GM20000 (cell line): ENCODE results near the gene TGIF1.

Experiments
- DNase-seq: peaks from one replicate; pipeline ENCODE4 v3.0.0; 2012; ENCODE audit warnings: low spot score
- TF ChIP-seq, protein P1 (sequence below): IDR thresholded peaks from 2 replicates; pipeline ENCODE4 v1.5.1; 2012; ENCODE audit warnings: mild to moderate bottlenecking, control low read depth; ENCODE audit errors: extremely low read depth, missing control alignments

The TGIF1 gene

DNA sequence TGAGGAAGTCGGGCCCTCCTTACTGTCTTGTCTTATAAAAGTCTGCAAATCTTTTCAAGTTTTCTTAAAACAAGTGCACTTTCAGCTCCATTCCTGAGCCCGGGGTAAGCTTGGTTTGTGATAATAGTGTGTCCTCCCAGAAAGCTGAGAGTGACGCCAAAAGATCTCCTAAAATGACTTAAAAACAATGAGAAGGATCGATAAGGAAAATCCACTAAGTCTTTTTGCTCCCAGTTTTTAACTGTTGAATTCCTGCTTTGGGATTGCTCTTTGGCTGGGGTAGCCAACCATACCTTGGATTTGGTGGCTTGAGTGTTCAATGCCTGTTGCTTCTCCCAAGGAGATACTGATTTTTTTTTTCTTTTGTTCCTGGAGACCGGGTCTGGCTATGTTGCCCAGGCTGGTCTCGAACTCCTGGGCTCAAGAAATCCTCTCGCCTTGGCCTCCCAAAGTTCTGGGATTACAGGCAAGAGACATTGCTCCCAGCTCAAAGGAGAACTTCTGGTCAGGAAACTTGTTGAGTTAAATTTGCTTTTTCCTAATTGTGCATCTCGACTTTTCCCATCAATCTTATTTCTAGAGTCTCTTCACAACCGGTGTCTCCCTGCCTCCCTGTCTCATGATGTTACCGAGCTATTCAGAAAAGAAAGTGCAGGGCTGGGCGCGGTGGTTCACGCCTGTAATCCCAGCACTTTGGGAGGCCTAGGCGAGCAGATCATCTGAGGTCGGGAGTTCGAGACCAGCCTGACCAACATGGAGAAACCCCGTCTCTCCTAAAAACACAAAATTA is 3.0 kb downstream of the TGIF1 start:
- no peak for DNase-seq
- TF ChIP-seq, protein P1, sequence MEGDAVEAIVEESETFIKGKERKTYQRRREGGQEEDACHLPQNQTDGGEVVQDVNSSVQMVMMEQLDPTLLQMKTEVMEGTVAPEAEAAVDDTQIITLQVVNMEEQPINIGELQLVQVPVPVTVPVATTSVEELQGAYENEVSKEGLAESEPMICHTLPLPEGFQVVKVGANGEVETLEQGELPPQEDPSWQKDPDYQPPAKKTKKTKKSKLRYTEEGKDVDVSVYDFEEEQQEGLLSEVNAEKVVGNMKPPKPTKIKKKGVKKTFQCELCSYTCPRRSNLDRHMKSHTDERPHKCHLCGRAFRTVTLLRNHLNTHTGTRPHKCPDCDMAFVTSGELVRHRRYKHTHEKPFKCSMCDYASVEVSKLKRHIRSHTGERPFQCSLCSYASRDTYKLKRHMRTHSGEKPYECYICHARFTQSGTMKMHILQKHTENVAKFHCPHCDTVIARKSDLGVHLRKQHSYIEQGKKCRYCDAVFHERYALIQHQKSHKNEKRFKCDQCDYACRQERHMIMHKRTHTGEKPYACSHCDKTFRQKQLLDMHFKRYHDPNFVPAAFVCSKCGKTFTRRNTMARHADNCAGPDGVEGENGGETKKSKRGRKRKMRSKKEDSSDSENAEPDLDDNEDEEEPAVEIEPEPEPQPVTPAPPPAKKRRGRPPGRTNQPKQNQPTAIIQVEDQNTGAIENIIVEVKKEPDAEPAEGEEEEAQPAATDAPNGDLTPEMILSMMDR = no peak

GRCh38 chr18:3453540-3454364 is 3.8 kb downstream of the TGIF1 start:
- DNase-seq = peak; percentile 25
- TF ChIP-seq, protein P1 = no peak

DNA sequence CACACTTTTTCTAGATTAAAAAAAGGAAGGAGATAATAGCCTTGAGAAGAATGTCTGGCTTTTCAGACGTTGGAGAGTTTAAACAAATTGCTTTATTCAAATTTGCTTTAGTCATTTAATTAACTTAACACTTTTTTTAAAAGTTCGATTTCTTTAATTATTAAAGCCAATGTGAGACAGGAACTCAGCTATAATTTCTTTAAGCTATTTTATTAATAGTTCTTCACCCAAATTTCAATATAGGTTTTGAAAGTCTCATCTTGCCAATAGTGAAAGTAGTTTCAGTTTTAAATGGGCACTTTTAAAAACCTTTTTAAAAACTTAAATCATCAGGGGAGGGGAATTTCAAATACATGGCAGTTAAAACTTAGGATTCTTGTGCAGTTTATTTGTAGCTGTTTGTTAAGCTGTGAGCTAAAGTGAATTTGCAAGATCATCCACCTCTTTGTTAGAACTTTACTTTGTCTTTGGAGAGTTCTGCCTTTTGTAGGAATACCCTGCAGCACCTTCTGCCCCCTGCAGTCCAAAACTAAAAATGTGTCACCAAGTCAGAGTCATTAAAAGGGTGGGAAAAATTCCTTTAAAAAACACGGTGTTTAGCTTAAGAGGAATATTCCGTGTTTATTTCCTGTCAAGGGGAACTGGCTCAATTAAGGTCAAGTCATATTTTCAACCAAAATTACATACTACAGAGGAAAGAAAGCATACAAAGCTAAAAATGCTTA is 4.6 kb downstream of the TGIF1 start:
- TF ChIP-seq, protein P1 = peak; percentile 65
- peak; percentile 39 for DNase-seq

DNA sequence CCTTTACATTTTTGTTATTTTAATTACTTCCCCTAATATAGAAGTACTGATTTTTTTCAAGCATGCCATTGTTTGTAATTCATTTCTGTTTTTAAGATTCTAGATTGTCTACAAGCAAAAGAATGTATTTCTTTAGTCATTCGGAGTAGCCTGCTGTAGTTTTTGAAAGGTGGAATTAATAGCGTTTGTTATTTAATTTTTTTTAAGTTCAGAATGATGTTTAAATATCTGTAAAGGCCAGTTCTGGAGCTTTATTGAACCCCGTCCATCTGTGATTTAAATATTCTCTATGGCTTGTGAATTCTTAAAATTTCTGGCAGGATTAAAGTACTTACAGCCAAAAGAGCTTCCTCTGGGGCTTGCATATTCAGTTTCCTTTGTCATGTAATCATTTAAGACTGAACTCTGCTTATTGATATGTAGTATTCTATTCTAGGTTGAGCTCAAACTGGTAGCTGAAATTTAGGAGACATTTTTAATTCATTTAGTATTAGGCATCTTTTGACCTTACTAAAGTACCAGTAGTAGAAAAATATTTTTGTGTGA is 5.2 kb downstream of the TGIF1 start:
- DNase-seq = no peak
- TF ChIP-seq, protein P1 = no peak

DNA sequence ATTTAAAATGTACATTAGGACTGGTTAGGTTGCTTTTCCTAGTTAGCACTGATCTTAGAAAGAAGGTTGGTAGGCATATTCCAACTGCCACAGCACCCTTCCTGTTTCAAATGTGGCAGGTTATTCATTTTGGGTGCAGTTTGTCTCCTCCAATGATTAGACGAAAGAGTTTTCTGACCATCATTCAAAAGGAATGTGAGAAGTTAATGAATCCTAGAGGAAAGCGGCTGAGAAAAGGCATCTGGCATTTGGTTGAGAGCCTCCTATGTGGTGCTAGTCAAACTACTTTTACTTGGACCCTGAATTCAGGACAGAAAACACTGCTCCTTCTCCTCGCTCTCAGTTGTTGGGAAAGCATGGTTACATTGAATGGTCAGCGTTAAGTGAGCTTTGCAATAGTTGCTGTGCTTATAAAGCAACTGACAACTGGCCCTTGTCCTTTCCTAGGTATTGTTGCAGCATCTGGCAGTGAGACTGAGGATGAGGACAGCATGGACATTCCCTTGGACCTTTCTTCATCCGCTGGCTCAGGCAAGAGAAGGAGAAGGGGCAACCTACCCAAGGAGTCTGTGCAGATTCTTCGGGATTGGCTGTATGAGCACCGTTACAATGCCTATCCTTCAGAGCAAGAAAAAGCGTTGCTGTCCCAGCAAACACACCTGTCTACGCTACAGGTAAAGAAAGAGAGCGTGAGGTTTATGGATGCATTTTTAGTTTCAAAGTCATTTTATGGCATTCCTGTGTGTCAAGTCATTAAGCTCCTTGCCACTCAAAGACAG is 6.1 kb downstream of the TGIF1 start:
- DNase-seq = no peak
- TF ChIP-seq, protein P1 = no peak

DNA sequence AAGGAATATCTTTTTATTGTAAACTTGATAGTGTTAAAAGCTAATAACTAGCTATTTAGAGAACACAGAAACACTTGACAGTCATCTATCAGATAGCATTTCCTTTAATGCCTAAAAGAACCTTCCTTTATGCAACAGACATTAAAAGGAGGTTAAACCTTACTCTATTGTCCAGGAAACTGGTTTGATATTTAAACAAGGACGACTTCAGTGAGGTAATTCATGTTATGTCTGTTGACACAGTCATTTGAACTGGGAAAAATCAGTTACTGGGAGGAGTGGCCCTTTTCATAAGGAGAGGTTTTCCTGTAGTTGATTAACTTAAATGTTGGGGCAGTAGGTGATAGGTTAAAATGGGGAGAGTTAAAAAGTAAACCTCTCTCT is 6.7 kb downstream of the TGIF1 start:
- DNase-seq = no peak
- TF ChIP-seq, protein P1 = no peak
